Measurements from ENCODE around the gene ZNF680. TPM values are rescaled to one million over a fixed set of nuclear protein-coding genes. Genes with fewer than 3 reads are reported as not detected.

Gene ZNF680
- 4.8 and 8.6 TPM in 2 replicates for total RNA-seq (ENCODE audit: low replicate concordance)

DNA sequence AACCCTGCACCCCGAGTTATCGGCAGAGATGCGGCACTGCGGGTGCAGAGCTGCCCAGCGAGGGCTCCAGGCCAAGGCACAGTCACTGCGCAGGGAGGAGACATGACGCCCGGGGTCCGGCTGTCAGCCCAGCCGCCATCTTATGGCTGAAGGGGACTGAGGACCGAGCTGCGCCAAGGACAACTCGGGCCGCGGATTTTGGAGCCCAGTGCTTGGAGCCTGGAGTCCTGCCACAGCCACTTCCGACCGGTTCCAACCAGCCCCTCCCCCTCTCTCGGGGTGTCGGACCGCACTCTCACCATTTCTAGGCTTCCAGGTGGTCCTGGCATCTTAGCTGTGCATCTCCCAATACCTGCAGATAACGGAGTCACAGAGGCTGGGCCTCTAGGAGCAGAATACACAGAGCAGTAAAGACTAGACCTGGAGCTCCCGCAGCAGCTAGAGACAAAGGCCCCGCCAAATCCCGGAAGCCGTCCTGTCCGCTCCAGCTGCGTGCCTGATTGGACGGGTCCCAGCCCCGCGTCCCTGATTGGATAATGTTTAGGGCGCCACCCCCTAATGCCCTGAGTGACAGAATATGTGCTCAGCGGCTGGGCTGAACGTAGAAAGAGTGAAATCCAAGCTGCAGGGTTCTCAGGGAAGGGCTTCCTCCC, at the start of gene ZNF680:
ZNF680 (minus strand) TSS at position 446 of the 653 bp plus-strand sequence; CDS start at position 329, 117 bp downstream.

Other genes with a start within 250 kb of the ZNF680 start
- gene ZNF736, start 249.1 kb downstream of the ZNF680 start, total RNA-seq (ENCODE audit: low replicate concordance): 7.2 and 10.1 TPM in 2 replicates
- gene ZNF107, start 103.1 kb upstream of the ZNF680 start, total RNA-seq (ENCODE audit: low replicate concordance): 0.70 and 1.2 TPM in 2 replicates
- gene ZNF138, start 231.4 kb upstream of the ZNF680 start, total RNA-seq (ENCODE audit: low replicate concordance): 1.2 and 3.2 TPM in 2 replicates